Activated B cell treated with CpG ODN at 0.5 μM for 24 hours (primary cell): ENCODE results near the gene CEACAM6. TPM values are rescaled to one million over a fixed set of nuclear protein-coding genes. Genes with fewer than 3 reads are reported as not detected.

Experiments
- ATAC-seq: fragments of 200-7000 bp; cut with Tn5 transposase; one replicate; pipeline ENCODE4 v1.10.0; 2021; ENCODE audit warnings: low read depth, mild to moderate bottlenecking, moderate library complexity
- CTCF ChIA-PET: fragments of 350-600 bp; sonication (Branson Sonifier 250); formaldehyde crosslinking; loops from one replicate; lab custom pipeline; 2021; ENCODE audit warnings: antibody characterized with exemption; lab: Charles Lee
- POLR2A ChIA-PET: fragments of 350-600 bp; sonication (Branson Sonifier 250); formaldehyde crosslinking; loops from one replicate; lab custom pipeline; 2021; ENCODE audit warnings: antibody characterized with exemption; lab: Charles Lee
- DNase-seq: peaks from one replicate; pipeline ENCODE4 v3.0.0; 2022
- H3K27ac Mint-ChIP-seq: one replicate; pipeline ENCODE4 v1.8.0; 2020; ENCODE audit warnings: mixed read lengths
- H3K27me3 Mint-ChIP-seq: one replicate; pipeline ENCODE4 v1.8.0; 2021; ENCODE audit warnings: mixed read lengths
- H3K36me3 Mint-ChIP-seq: one replicate; pipeline ENCODE4 v1.8.0; 2021; ENCODE audit warnings: low read depth, mixed read lengths
- H3K4me1 Mint-ChIP-seq: one replicate; pipeline ENCODE4 v1.8.0; 2021; ENCODE audit warnings: mixed read lengths
- H3K4me3 Mint-ChIP-seq: one replicate; pipeline ENCODE4 v1.8.0; 2020; ENCODE audit warnings: mild to moderate bottlenecking, mixed read lengths
- H3K9me3 Mint-ChIP-seq: one replicate; pipeline ENCODE4 v1.8.0; 2020; ENCODE audit warnings: mixed read lengths
- CTCF ChIP-seq: fragments of 200-600 bp; IDR thresholded peaks from one replicate; pipeline ENCODE4 v1.8.0; 2022; ENCODE audit warnings: antibody characterized with exemption, mild to moderate bottlenecking
- intact Hi-C: fragments of 100-400 bp; cut with micrococcal nuclease; formaldehyde crosslinking; loops from one replicate; pipeline ENCODE4 v1.15.1; 2024
- total RNA-seq: library from RNA; stranded (reverse); gene quantifications from 2 replicates; pipeline ENCODE4 v1.2.3, GENCODE V29; 2022

The CEACAM6 gene
- total RNA-seq, 1 donor from 2014 or later = not detected

GRCh38 chr19:41801792-41802211 lies 46.5 kb downstream of the CEACAM6 start:
- Mint-ChIP-seq H3K27ac (peak overlapping the region; percentile 79), H3K27me3 (no peaks in the 10 kb centered on the region), H3K9me3 (no peaks in the 10 kb centered on the region), H3K4me1 (peaks cover 48% of the 10 kb centered on the region), H3K4me3 (peak overlapping the region; percentile 28), H3K36me3 (no peaks in the 10 kb centered on the region)
- peak; percentile 71 for ATAC-seq
- ChIA-PET POLR2A (interaction anchor here (0.8 kb wide), 1 partner anchor 10 kb away, joined by 3 read pairs; no protein-coding TSS in a partner anchor), CTCF (interaction anchor here (1.1 to 5.8 kb wide), 4 partner anchors 8 to 48 kb away, joined by 5 to 29 read pairs (median 12); no protein-coding TSS in a partner anchor)
- no peak for TF ChIP-seq CTCF
- DNase-seq = no peak
- intact Hi-C loops = no loop called here

- Mint-ChIP-seq H3K4me1 (peaks cover 48% of the 10 kb centered on the region), H3K27me3 (no peaks in the 10 kb centered on the region), H3K9me3 (no peaks in the 10 kb centered on the region), H3K27ac (peak overlapping the region; percentile 79), H3K4me3 (no peak overlapping the region), H3K36me3 (no peaks in the 10 kb centered on the region)
- no peak for TF ChIP-seq CTCF
- intact Hi-C loops = no loop called here
- DNase-seq = peak; percentile 9
- POLR2A ChIA-PET = interaction anchor here (0.6 to 0.8 kb wide), 2 partner anchors 9 to 1974 kb away, joined by 3 to 6 read pairs; no protein-coding TSS in a partner anchor
- CTCF ChIA-PET = interaction anchor here (1.1 to 5.8 kb wide), 5 partner anchors 9 to 49 kb away, joined by 3 to 29 read pairs (median 11); no protein-coding TSS in a partner anchor
- peak; percentile 44 for ATAC-seq
Measured at GRCh38 chr19:41802770-41803169, 47.4 kb downstream of the CEACAM6 start.

- no peak for DNase-seq
- POLR2A ChIA-PET = interaction anchor here (0.7 to 1.0 kb wide), 2 partner anchors 10 to 21 kb away, joined by 3 to 6 read pairs; no protein-coding TSS in a partner anchor
- peak; percentile 26 for ATAC-seq
- TF ChIP-seq CTCF = no peak
- H3K4me1 Mint-ChIP-seq = peaks cover 48% of the 10 kb centered on the region
- H3K27me3 Mint-ChIP-seq = no peaks in the 10 kb centered on the region
- CTCF ChIA-PET = interaction anchor here (0.7 to 5.8 kb wide), 4 partner anchors 9 to 51 kb away, joined by 4 to 29 read pairs (median 12); no protein-coding TSS in a partner anchor
- intact Hi-C loops = no loop called here
- H3K9me3 Mint-ChIP-seq = no peaks in the 10 kb centered on the region
- H3K36me3 Mint-ChIP-seq = no peaks in the 10 kb centered on the region
- H3K4me3 Mint-ChIP-seq = peak overlapping the region; percentile 38
- peak overlapping the region; percentile 84 for H3K27ac Mint-ChIP-seq
Measured at GRCh38 chr19:41804336-41804735, 49.0 kb downstream of the CEACAM6 start.

- no peak for DNase-seq
- H3K9me3 Mint-ChIP-seq = no peaks in the 10 kb centered on the region
- ChIA-PET CTCF (no interaction called here), POLR2A (no interaction called here)
- ATAC-seq = no peak
- no peaks in the 10 kb centered on the region for H3K36me3 Mint-ChIP-seq
- H3K27ac Mint-ChIP-seq = no peak overlapping the region
- no peak overlapping the region for H3K4me3 Mint-ChIP-seq
- peaks cover 42% of the 10 kb centered on the region for H3K4me1 Mint-ChIP-seq
- H3K27me3 Mint-ChIP-seq = no peaks in the 10 kb centered on the region
- intact Hi-C loops = no loop called here
- no peak for TF ChIP-seq CTCF
Measured at GRCh38 chr19:41807176-41807575, 51.8 kb downstream of the CEACAM6 start.

GRCh38 chr19:41808663-41809566 lies 53.6 kb downstream of the CEACAM6 start:
- H3K4me3 Mint-ChIP-seq = no peak overlapping the region
- H3K36me3 Mint-ChIP-seq = no peaks in the 10 kb centered on the region
- intact Hi-C loops = no loop called here
- no peak overlapping the region for H3K27ac Mint-ChIP-seq
- H3K27me3 Mint-ChIP-seq = no peaks in the 10 kb centered on the region
- ChIA-PET CTCF (no interaction called here), POLR2A (no interaction called here)
- ATAC-seq (no peak), DNase-seq (no peak)
- no peaks in the 10 kb centered on the region for H3K9me3 Mint-ChIP-seq
- peaks cover 27% of the 10 kb centered on the region for H3K4me1 Mint-ChIP-seq
- no peak for TF ChIP-seq CTCF
